H1 (cell line): ENCODE measurements around the gene PPARD. TPM values are rescaled to one million over a fixed set of nuclear protein-coding genes. Genes with fewer than 3 reads are reported as not detected.

Source experiments
- BACH1 ChIP-seq: IDR thresholded peaks from 2 replicates; pipeline ENCODE4 v1.6.1; 2012; ENCODE audit warnings: low read length, improper control_type of control experiment
- JUND ChIP-seq: IDR thresholded peaks from 2 replicates; pipeline ENCODE4 v1.6.1; 2011; ENCODE audit warnings: mild to moderate bottlenecking, improper control_type of control experiment, low read length
- POLR2AphosphoS5 ChIP-seq: IDR thresholded peaks from 2 replicates; pipeline ENCODE4 v1.6.1; 2011; ENCODE audit warnings: low read depth, low read length
- polyA plus RNA-seq, 7 experiments: library from polyadenylated mRNA; depleted of rRNA in 3 of 7; stranded (reverse) in 5 of 7; unstranded in 2 of 7; fragments of >200 nt in 5 of 7; fragments of 200-250 nt in 2 of 7; gene quantifications; 1 replicate in 5 of 7; 2 replicates in 1 of 7; 4 replicates in 1 of 7; pipeline versions ENCODE4 v1.2.1 to v1.2.3, GENCODE V29; 2011 to 2013; ENCODE audit warnings: missing spikeins in 2 of 7, mixed read lengths in 2 of 7
- total RNA-seq: library from RNA; stranded (reverse); fragmentation: NEBNext Ultra II Directional; extraction: Animal tissue kit (Norgen Biotek cat#: 25700); gene quantifications from 2 replicates; pipeline ENCODE4 v1.2.1, GENCODE V29; 2021

PPARD gene
- total and polyA plus RNA-seq, 2 of the 8 experiments (the other 6 are each of a cell fraction or from before 2014, with no cell fraction given), result 14.6 to 14.9 TPM

GRCh38 chr6:35320031-35320410 is 22.3 kb upstream of the PPARD start (continued):
- TF ChIP-seq JUND (no peak), BACH1 (no peak), POLR2AphosphoS5 (no peak)
